GM19193 (cell line): ENCODE data around the gene DLGAP1.

Experiments
- POLR2A ChIP-seq: IDR thresholded peaks from 4 replicates; pipeline ENCODE4 v1.6.1; 2011; ENCODE audit not compliant: insufficient read depth, insufficient read length; ENCODE audit errors: extremely low read depth

DLGAP1 gene

DNA sequence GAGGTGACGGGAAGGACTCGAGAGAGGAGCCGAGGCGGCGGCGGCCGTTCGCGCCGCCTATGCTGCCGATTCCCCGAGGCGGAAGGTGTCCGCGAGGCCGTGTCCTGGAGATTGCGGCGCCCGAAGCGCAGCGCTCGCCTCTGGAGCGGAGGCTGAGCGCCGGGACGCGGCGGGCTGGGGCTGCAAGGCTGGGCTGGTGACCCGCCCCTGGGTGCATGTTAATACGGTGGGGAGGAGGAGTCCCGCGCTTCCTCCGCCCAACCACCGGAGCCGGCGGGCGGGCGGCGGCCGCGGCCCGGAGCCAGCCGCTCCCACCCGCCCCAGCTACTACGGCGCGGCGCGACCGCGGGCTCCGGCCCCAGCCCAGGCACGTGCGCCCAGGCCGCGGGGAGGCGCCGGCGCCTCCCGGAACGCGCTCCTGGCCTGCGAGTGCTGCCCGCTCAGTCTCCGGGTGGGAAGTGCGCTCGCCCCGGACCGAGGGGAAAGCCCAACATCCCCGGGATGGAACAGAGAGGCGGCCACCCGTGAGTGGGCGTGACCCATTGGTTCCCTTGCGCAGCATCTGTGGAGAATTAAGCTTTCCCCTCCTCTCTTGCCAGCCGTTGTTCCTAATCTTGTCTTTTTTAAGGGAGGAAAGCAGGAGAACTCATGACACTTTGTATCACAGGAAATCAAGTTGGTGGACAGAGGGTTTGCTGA lies at the start of gene DLGAP1:
Gene DLGAP1 (minus strand): TSS at position 195 of the 699 bp plus-strand sequence.
- peak; percentile 74 for TF ChIP-seq POLR2A

- TF ChIP-seq POLR2A = no peak
These were observed 13.4 kb upstream of the DLGAP1 start for GRCh38 chr18:4468511-4468910.

DNA sequence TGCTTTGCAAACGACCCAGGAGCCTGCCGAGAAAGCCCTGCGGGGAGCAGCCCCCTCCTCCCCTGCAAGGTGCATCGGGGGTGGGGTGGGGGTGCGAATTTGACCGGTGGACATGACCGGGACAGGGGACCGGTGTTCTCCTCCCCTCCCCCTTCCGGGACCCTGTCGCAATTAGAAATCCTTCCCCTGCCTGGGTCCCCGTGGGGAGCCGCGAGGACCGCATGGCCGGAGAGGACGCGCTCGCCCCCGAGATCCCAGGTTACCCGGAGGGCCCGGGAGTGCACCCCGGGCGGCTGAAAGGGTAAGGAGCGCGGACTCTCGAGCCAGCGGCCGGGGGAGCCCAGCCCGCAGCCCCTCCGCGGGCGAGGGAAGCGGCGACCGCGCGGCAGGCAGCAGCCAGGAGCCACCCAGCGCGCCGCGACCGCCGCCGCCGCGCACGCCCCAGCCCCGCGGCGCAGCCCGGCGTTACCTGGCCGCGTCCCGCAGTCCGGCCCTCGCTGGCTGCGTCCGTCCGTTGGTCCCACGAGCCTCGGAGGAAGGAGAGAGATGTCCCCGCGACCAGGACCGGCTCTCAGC lies 482 bp downstream of the DLGAP1 start:
- no peak for TF ChIP-seq POLR2A

GRCh38 chr18:4453874-4454536 lies 1.1 kb downstream of the DLGAP1 start:
- no peak for TF ChIP-seq POLR2A

- no peak for TF ChIP-seq POLR2A
These were observed 1.6 kb downstream of the DLGAP1 start for GRCh38 chr18:4453567-4453873.

DNA sequence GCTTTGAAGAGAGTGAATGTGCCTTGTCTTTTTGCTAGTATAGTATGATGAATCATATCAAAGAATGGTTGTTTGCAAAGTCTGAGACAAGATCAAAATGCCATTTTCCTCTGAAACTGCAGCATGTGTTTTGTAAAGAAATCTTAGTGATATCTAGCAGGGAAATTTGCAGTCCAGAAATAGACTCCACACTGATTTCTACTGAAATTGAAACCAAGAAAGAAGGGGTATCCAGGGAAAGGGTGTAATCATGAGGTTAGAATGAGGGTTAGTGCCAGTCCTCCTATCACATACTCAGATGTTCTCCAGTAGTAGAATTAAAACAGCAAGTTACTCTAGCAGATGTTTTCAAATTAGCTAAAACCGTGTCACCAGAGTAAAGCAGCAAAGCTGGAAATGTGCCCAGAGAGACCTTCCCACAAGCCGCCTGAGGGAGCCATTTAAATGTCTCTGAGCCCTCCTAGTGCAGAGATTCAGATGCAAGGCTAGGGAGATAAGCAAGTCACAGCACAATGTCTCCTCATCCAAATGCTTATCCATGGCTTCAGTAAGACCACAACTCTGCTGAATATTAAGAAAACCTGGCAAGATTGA lies 4.9 kb downstream of the DLGAP1 start:
- TF ChIP-seq POLR2A = no peak

DNA sequence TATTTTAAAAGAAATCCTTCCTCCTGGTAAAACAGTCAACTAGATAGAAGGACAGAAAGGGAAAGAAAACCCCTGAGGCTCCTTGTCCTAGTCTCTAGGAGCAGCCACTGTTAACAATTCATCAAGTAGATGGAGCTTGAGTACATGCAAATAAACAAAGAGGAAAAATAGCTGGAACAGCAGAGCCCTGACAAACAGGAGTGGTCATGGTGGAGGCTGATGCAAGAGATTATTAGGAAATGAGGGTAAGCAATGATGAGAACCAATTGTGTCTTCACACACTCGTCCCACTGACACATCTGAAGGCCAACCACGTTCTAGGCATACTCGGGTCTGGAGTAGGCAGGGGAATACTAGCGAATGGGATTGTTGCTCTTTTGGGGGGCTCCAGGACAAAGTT lies 9.2 kb downstream of the DLGAP1 start:
- no peak for TF ChIP-seq POLR2A

DNA sequence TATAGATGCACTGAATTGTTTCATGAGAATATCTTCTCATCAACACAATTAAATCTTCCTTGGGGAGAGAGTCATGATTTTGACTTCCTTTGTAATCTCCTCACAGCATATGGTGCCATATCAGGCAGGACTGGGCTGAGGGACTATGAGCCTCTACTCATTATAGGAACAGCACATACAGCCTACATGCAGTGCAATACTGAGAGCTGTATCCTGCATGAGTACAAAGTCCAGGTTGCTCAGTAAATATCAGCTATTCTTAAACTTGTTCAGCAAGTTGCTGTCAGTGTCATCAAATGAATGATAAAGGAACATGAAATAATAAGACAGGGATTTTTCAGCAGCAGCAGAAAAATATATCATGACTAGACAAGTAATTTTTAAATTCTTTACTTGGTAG lies 10.8 kb downstream of the DLGAP1 start:
- no peak for TF ChIP-seq POLR2A

DNA sequence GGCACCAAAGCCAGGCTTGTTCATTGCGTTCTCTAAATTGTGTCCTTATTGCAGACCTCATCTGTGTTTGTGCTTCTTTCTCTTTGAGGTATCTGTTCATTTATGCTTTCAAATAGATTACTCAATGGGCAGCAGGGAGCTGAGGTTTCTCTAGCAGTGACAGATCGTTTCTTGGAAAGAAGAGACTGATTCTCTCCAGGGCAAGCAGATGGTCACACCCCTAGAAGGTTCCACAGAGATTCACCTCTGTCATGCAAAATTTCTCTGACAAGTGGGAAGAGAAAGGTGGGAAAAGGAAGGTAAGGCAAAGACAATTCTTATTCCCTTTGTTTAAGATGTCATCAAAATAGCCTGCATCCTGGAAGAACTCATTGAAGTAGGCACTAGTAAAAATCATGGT lies 14.0 kb downstream of the DLGAP1 start:
- TF ChIP-seq POLR2A = no peak

DNA sequence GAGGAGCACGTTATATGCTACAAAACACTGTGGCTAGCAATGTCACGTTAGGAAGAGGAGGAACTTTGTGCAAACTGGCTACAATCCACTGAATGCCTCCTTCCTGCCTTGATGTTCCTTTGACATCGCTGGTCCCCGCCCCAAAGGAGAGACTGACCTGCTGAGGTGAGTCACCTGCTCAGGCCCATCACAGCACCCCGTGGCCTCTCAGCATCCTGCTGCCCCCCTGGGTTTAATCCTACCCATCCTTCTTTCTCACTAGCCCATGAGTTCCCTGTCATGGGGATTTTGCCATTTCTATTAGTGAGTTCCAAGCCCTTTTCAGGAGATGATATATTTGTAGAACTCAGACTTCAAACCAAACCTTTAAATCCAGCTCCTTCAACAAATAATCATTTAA lies 16.2 kb downstream of the DLGAP1 start:
- TF ChIP-seq POLR2A = no peak

- TF ChIP-seq POLR2A = no peak
These were observed 21.4 kb downstream of the DLGAP1 start for GRCh38 chr18:4433717-4434116.

DNA sequence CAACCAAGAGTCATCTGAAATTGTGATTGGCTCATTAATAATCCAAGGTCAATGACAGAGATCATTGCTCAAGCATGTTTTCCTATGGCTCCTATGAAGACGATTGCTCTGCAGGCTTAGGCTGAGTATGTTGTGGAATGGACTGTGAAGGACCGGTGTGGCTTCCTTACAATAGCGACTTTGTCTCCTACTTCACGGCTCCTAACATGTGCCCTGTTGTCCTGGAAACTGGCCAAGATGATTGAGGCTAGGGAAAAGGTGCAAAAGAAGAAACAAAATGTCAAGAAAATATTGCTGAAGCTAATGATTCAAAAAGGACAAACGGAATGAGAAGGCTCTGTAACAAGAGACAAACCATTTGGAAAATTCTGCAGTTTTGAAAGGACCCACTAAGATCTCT lies 24.3 kb downstream of the DLGAP1 start:
- TF ChIP-seq POLR2A = no peak

GRCh38 chr18:4417714-4418113 lies 37.4 kb downstream of the DLGAP1 start:
- no peak for TF ChIP-seq POLR2A

DNA sequence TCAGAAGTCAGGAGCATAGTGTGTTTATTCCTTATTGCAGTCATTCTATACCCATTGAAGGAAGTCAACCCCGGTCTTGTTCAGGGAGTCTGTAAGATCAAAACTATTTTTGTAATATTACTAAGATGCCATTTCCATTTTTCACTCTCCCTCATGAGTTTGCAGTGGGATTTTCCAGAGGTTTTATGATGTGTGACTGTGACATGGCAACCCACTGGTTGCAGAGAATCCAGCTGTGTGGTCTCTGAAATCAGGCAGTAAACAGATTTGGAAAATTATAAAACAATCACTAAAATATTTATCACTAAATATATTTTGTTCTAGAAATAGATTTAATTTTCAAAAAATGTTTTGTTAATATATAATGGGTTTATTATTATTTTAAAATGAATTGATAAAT lies 38.1 kb downstream of the DLGAP1 start:
- no peak for TF ChIP-seq POLR2A

DNA sequence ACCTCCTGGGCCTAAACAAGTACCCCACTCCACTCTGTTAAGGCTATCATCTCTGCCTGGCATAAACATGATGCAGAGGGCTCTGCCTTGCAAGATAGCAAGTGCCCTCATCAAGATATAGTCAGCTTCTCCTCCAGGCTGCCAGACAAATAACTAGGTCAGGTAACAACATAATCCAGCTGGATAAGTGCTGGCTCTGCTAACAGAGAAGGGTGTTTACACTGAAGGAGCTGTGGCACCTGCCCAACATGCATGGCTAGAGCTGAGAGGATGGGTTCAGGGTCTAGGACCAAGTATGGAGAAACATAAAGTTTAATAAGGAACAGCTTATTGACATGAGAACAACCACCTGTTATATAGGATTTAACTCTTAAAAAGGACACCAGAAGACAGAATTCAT lies 42.8 kb downstream of the DLGAP1 start:
- no peak for TF ChIP-seq POLR2A

DNA sequence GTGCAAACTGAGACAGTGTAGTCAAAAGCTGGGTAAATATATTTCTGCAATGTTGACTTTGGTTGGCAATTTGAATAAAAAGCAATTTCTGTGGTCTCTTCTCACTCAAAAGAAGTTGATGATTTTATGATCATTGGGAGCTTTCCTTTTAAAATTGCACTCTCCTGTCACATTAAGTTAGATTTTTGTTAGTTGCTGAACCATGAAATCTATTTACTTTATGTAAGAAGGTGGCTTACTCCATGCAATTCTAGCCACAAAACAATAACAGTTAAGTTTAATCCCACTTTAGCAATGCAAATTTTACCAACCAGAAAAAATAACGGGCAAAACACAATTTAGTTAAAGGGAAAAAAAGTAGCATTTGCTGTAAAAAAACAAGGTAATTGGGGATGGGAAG lies 48.3 kb downstream of the DLGAP1 start:
- TF ChIP-seq POLR2A = no peak

DNA sequence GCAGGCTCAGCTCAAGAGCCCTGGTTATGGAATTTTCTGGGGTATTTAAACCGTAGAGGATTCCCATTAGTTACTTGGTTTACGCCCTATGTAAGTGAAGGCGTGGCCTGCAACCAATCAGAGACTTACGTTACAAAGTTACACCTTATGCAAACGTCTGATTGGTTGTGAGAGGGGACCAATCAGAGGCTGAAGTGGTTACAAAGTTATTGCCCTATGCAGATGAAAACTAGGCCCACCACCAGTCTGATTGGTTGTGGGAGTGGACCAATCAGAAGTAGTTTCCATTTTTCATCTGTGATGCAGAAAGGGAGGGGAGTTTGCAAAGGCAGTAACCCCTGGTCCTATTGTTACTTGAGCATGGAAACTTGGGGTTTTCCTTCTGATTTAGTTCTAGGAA lies 49.1 kb downstream of the DLGAP1 start:
- TF ChIP-seq POLR2A = no peak

- no peak for TF ChIP-seq POLR2A
These were observed 51.3 kb downstream of the DLGAP1 start for GRCh38 chr18:4403836-4404235.
